SK-N-SH treated with all-trans-retinoic acid at 6 μM for 48 hours (cell line): ENCODE measurements around the gene RBMS1.

ENCODE experiments used
- ATAC-seq: fragments of 200-7000 bp; cut with Tn5 transposase; 3 replicates; pipeline ENCODE4 v1.9.1; 2020; ENCODE audit warnings: mild to moderate bottlenecking, moderate library complexity
- CSDC2 ChIP-seq: fragments of 250-450 bp; sonication (Bioruptor Pico); IDR thresholded peaks from 2 replicates; pipeline ENCODE4 v1.5.0; 2020; ENCODE audit warnings: mild to moderate bottlenecking, moderate library complexity
- ESRRG ChIP-seq: fragments of 250-450 bp; sonication (Bioruptor Pico); IDR thresholded peaks from 2 replicates; pipeline ENCODE4 v1.6.1; 2021; ENCODE audit warnings: mild to moderate bottlenecking
- GLIS3 ChIP-seq: fragments of 250-450 bp; sonication (Bioruptor Pico); IDR thresholded peaks from 2 replicates; pipeline ENCODE4 v1.5.0; 2020; ENCODE audit warnings: mild to moderate bottlenecking, moderate library complexity
- ISL1 ChIP-seq: fragments of 250-450 bp; sonication (Bioruptor Pico); IDR thresholded peaks from 2 replicates; pipeline ENCODE4 v2.1.2; 2022; ENCODE audit warnings: mild to moderate bottlenecking, moderate library complexity
- OSR1 ChIP-seq: fragments of 250-450 bp; sonication (Bioruptor Pico); IDR thresholded peaks from 2 replicates; pipeline ENCODE4 v1.8.0; 2022; ENCODE audit warnings: moderate library complexity, mild to moderate bottlenecking, inconsistent platforms
- PPARA ChIP-seq: fragments of 250-450 bp; sonication (Bioruptor Pico); IDR thresholded peaks from 2 replicates; pipeline ENCODE4 v1.5.0; 2020; ENCODE audit warnings: mild to moderate bottlenecking, borderline replicate concordance
- RARB ChIP-seq: fragments of 250-450 bp; sonication (Bioruptor Pico); IDR thresholded peaks from 2 replicates; pipeline ENCODE4 v1.8.0; 2021; ENCODE audit warnings: mild to moderate bottlenecking, moderate library complexity
- SNAI2 ChIP-seq: fragments of 250-450 bp; sonication (Bioruptor Pico); IDR thresholded peaks from 2 replicates; pipeline ENCODE4 v1.5.0; 2020; ENCODE audit warnings: mild to moderate bottlenecking, moderate library complexity
- TOX ChIP-seq: fragments of 250-450 bp; sonication (Bioruptor Pico); IDR thresholded peaks from 2 replicates; pipeline ENCODE4 v1.8.0; 2021; ENCODE audit warnings: mild to moderate bottlenecking, moderate library complexity, borderline replicate concordance
- ZFP3 ChIP-seq: fragments of 250-450 bp; sonication (Bioruptor Pico); IDR thresholded peaks from 2 replicates; pipeline ENCODE4 v1.5.0; 2020; ENCODE audit warnings: mild to moderate bottlenecking, moderate library complexity
- ZNF565 ChIP-seq: fragments of 450-650 bp; formaldehyde crosslinking; conservative IDR thresholded peaks from 2 replicates; pipeline ENCODE4 v1.5.0; 2020; ENCODE audit warnings: low read depth, mild to moderate bottlenecking, moderate library complexity
- ZNF70 ChIP-seq: fragments of 450-650 bp; formaldehyde crosslinking; IDR thresholded peaks from 2 replicates; pipeline ENCODE4 v1.5.0; 2020; ENCODE audit warnings: mild to moderate bottlenecking, moderate library complexity
- ZNF8 ChIP-seq: fragments of 450-650 bp; formaldehyde crosslinking; IDR thresholded peaks from 2 replicates; pipeline ENCODE4 v1.5.0; 2020; ENCODE audit warnings: mild to moderate bottlenecking, moderate library complexity
- TF ChIP-seq, protein P1 (sequence below): fragments of 250-450 bp; sonication (Bioruptor Pico); IDR thresholded peaks from 2 replicates; pipeline ENCODE4 v1.5.0; 2020; ENCODE audit warnings: mild to moderate bottlenecking, moderate library complexity
- TF ChIP-seq, protein P2 (sequence below): fragments of 250-450 bp; sonication (Bioruptor Pico); IDR thresholded peaks from 2 replicates; pipeline ENCODE4 v1.5.1; 2021; ENCODE audit warnings: mild to moderate bottlenecking, moderate library complexity

RBMS1 gene

DNA sequence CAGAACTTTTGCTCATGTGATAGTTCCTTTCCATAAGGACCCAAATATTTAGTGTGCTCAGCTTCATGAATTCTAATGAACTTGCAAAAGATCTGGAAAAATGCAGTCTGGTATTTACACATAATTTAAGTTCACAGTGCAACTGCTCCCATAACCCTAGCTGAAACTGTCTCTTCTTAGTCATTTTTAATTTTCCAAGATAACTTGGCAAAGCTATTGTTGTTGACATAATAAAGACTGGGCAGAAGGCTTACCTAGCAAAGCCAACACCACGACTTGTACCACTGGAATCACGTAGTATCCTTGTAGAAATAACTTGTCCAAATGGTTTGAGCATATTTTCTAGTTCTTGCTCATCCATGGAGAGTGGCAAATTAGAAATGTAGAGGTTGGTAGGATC, 190.5 kb downstream of the RBMS1 start (continued):
- TF ChIP-seq, protein P1, sequence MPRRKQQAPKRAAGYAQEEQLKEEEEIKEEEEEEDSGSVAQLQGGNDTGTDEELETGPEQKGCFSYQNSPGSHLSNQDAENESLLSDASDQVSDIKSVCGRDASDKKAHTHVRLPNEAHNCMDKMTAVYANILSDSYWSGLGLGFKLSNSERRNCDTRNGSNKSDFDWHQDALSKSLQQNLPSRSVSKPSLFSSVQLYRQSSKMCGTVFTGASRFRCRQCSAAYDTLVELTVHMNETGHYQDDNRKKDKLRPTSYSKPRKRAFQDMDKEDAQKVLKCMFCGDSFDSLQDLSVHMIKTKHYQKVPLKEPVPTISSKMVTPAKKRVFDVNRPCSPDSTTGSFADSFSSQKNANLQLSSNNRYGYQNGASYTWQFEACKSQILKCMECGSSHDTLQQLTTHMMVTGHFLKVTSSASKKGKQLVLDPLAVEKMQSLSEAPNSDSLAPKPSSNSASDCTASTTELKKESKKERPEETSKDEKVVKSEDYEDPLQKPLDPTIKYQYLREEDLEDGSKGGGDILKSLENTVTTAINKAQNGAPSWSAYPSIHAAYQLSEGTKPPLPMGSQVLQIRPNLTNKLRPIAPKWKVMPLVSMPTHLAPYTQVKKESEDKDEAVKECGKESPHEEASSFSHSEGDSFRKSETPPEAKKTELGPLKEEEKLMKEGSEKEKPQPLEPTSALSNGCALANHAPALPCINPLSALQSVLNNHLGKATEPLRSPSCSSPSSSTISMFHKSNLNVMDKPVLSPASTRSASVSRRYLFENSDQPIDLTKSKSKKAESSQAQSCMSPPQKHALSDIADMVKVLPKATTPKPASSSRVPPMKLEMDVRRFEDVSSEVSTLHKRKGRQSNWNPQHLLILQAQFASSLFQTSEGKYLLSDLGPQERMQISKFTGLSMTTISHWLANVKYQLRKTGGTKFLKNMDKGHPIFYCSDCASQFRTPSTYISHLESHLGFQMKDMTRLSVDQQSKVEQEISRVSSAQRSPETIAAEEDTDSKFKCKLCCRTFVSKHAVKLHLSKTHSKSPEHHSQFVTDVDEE (CRISPR knock-in tag) = no peak
- TF ChIP-seq, protein P2, sequence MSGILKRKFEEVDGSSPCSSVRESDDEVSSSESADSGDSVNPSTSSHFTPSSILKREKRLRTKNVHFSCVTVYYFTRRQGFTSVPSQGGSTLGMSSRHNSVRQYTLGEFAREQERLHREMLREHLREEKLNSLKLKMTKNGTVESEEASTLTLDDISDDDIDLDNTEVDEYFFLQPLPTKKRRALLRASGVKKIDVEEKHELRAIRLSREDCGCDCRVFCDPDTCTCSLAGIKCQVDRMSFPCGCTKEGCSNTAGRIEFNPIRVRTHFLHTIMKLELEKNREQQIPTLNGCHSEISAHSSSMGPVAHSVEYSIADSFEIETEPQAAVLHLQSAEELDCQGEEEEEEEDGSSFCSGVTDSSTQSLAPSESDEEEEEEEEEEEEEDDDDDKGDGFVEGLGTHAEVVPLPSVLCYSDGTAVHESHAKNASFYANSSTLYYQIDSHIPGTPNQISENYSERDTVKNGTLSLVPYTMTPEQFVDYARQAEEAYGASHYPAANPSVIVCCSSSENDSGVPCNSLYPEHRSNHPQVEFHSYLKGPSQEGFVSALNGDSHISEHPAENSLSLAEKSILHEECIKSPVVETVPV = no peak
- no peak for TF ChIP-seq GLIS3 (CRISPR knock-in tag)
- no peak for TF ChIP-seq CSDC2 (CRISPR knock-in tag)
- no peak for TF ChIP-seq ZNF70 (CRISPR knock-in tag)
- no peak for TF ChIP-seq PPARA

DNA sequence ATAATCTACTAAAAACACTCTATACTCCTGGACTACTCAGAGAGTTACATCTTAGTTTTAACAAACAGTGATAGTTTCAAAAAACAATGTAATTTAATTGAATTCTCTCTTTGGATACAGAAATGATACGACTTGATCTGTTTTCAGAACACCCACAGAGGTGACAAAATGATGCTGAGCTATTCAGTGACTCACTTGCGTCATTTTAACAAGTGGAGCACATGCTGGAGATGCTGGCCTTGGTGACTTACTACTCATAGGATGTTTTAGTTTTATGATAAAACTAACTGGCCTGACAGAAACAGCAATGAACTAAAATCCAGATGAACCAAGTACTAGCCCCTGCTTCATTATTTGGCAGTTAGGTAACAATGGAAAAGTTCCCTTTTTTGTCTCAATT, 192.2 kb downstream of the RBMS1 start:
- TF ChIP-seq ZNF8 (CRISPR knock-in tag) (no peak), RARB (CRISPR knock-in tag) (no peak), OSR1 (no peak), ESRRG (CRISPR knock-in tag) (no peak)
- ATAC-seq = no peak

DNA sequence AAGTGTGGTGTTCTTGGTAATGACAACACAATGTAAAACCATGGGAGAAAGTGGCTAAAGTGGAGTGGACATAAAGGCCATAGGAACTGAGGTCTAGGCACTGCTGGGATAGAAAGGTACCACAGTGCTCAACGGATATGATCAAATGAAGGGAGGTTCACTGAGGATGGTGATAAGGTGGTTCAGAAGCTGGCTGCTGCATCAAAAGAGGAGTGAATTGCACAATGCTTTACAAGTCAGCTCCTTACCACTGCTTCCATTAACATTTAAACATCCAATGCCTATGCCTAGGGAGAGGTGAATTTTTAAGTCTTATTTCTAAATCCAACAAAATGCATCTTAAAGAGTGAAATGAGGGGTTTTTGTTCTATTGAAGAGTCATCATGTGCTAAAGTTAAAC, 193.4 kb downstream of the RBMS1 start:
- no peak for TF ChIP-seq ZNF565 (CRISPR knock-in tag)
- TF ChIP-seq ESRRG (CRISPR knock-in tag) = no peak
- TF ChIP-seq ZNF70 (CRISPR knock-in tag) = no peak
- no peak for ATAC-seq

DNA sequence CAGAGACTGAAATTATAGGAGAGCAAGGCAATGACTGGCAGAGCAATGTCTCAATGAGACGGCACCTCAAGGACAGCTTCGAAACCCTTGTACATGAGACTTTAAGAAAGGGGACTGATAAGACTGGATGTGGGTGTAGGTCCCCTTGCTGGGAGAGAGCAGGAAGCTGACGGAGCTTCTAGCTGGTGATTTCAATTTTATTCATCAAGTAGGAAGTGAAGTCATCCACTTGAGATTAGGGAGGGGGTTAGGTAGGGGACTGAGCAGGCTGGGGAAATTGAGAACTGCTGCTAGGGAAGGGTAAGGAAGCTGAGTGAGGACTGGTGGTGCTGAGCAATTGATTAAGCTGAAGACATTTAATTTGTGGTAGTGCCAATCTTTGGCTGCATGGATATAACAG, 194.1 kb downstream of the RBMS1 start:
- TF ChIP-seq ESRRG (CRISPR knock-in tag) (no peak), RARB (CRISPR knock-in tag) (no peak), CSDC2 (CRISPR knock-in tag) (no peak), TOX (CRISPR knock-in tag) (no peak), SNAI2 (no peak), ZFP3 (CRISPR knock-in tag) (no peak), ISL1 (no peak), GLIS3 (CRISPR knock-in tag) (no peak), OSR1 (no peak)
- TF ChIP-seq, protein P1 (CRISPR knock-in tag) = no peak
- TF ChIP-seq, all 23 proteins: peak for 0
- ATAC-seq = no peak; the same call in 2 of the 3 replicates

DNA sequence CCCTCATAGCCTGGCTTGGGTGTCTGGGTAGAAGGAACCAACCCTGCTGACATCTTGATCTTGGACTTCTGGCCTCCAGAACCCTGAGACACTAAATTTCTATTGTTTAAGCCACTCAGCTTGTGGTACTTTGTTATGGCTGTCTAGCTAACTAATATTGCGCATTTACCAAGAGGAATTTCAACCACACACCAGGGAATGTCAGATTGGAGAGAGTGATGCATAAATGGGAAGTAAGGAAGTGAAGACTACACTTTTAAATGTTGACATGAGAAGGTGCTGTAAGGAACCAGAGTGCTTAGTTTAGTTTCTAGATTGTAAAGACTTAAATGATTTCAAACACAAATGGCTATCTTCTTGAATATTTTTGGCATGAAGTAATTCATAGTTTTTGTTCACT, 194.6 kb downstream of the RBMS1 start:
- ATAC-seq = no peak
- TF ChIP-seq ZNF565 (CRISPR knock-in tag) = no peak
- TF ChIP-seq OSR1 = no peak
- TF ChIP-seq ZFP3 (CRISPR knock-in tag) = no peak
- TF ChIP-seq ZNF8 (CRISPR knock-in tag) = no peak
- no peak for TF ChIP-seq TOX (CRISPR knock-in tag)
- TF ChIP-seq PPARA = no peak
- TF ChIP-seq ZNF70 (CRISPR knock-in tag) = no peak
- TF ChIP-seq, protein P1 (CRISPR knock-in tag) = no peak
- TF ChIP-seq RARB (CRISPR knock-in tag) = no peak
